Measurements from ENCODE around the gene IREB2. TPM values are rescaled to one million over a fixed set of nuclear protein-coding genes. Genes with fewer than 3 reads are reported as not detected.
A peak's percentile ranks its signal among the peaks of the same experiment; 100 is the strongest.

The IREB2 gene
- total and polyA plus RNA-seq, 2 of the 13 experiments (the other 11 are each of a cell fraction or from before 2014, with no cell fraction given) = 24.2 to 30.4 TPM

- TF ChIP-seq CTCF (CRISPR knock-in tag; IDR thresholded peaks at IDR 0.05) = peak; percentile 66
- no peak for TF ChIP-seq SOX6 (IDR thresholded peaks at IDR 0.05)
- TF ChIP-seq SOX6 (CRISPR knock-in tag; IDR thresholded peaks at IDR 0.05) = peak; percentile 55
- peak; percentile 81 for TF ChIP-seq ZBED4 (CRISPR knock-in tag; IDR thresholded peaks at IDR 0.05; ENCODE audit: borderline replicate concordance)
- TF ChIP-seq ZNF558 (CRISPR knock-in tag; IDR thresholded peaks at IDR 0.05; ENCODE audit: borderline replicate concordance) = no peak
- peak; percentile 50 for TF ChIP-seq STAG1 (CRISPR knock-in tag; IDR thresholded peaks at IDR 0.05)
- no peak for TF ChIP-seq U2AF2 (IDR thresholded peaks at IDR 0.05; ENCODE audit: low read depth, low read length)
- peak; percentile 56 for TF ChIP-seq XRCC5 (optimal IDR thresholded peaks at IDR 0.05; ENCODE audit: low read length)
- TF ChIP-seq SMC3 (IDR thresholded peaks at IDR 0.05; ENCODE audit: low read length) = peak; percentile 4; the same call in 1 of the 2 replicates
- TF ChIP-seq ZNF691 (CRISPR knock-in tag; IDR thresholded peaks at IDR 0.05; ENCODE audit: borderline replicate concordance, low read depth) = no peak
- 0 out of 2 replicates have a peak, but pooled peaks have one; percentile 28 for TF ChIP-seq RAD21 (CRISPR knock-in tag; IDR thresholded peaks at IDR 0.05)
- TF ChIP-seq ZNF687 (CRISPR knock-in tag; IDR thresholded peaks at IDR 0.05) = 0 out of 2 replicates have a peak, but pooled peaks have one; percentile 13
- TF ChIP-seq CEBPB (IDR thresholded peaks at IDR 0.05; ENCODE audit: borderline replicate concordance, low read depth, low read length) = peak; percentile 56; the same call in 1 of the 2 replicates
Observed at GRCh38 chr15:78396976-78397375, 41.0 kb upstream of the IREB2 start (continued).

Measured in HepG2 (cell line).